CMK (cell line): ENCODE results near the gene IPO13.

Experiments used
- DNase-seq: peaks from one replicate; pipeline ENCODE4 v3.0.0-alpha.2; 2010; ENCODE audit warnings: low read depth

Gene IPO13

GRCh38 chr1:43974443-43975248 is 27.9 kb downstream of the IPO13 start, which contains the start of gene ATP6V0B:
TSS of gene ATP6V0B (plus strand) at chr1:43974960. CDS start at chr1:43975041, 81 bp downstream.
- DNase-seq: peak; percentile 91

DNA sequence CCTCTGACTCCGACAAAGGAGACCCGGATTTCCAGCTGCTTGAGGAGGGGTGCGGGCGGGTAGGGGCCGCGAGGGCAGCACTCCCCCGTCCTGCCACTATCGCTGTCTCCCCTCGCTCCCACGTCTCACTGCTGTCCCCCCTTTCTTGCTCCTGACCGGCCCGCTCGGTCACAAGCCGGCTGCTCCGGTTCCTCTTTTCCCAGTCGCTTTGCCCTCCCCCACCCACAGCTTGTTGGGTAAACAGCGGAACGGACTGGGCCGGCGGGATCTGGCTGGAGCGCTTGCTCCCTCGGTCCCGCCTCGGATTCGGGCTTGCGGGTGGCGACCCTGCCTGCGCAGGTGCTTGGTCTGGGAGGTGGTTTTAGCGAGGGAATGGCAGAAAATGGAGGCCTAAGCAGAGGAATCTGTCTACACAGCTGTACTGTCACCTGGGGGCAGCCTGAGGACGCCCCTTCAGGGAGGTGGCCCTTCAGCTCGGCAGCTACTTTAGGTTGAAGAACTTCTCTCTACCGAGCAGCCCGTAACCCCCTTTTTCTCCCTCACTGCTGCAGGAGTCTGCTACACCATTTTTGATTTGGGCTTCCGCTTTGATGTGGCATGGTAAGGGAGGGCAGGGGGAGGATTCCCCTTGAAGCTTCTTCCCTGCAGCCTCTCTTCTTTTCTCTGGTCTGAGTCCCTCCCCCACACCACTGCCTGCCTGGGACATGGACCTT is 28.7 kb downstream of the IPO13 start:
- no peak for DNase-seq

DNA sequence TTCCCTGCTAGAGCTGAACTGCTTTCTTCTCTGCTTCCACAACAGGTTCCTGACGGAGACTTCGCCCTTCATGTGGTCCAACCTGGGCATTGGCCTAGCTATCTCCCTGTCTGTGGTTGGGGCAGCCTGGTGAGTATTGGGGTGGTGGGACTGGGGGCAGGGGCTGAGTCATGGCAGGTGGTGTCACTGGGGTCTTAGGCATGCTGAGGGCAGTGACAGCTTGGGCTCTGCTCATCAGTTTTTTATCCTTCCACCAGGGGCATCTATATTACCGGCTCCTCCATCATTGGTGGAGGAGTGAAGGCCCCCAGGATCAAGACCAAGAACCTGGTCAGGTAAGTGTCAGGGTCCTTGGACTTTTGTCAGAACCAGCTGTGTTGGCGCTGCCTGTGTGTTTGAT is 29.3 kb downstream of the IPO13 start:
- DNase-seq: no peak

- no peak for DNase-seq
Measured at GRCh38 chr1:43976890-43977289, 30.1 kb downstream of the IPO13 start.

GRCh38 chr1:43977376-43978263 is 30.9 kb downstream of the IPO13 start:
- DNase-seq: no peak

- DNase-seq: no peak
Measured at GRCh38 chr1:43978264-43978550, 31.5 kb downstream of the IPO13 start.

- no peak for DNase-seq
Measured at GRCh38 chr1:43978551-43979260, 32.0 kb downstream of the IPO13 start, which contains the start of gene B4GALT2. TSS of gene B4GALT2 (plus strand) at chr1:43979210. CDS start at chr1:43981161, 1,951 bp downstream.

- no peak for DNase-seq
Measured at GRCh38 chr1:43979261-43979527, 32.4 kb downstream of the IPO13 start.

DNA sequence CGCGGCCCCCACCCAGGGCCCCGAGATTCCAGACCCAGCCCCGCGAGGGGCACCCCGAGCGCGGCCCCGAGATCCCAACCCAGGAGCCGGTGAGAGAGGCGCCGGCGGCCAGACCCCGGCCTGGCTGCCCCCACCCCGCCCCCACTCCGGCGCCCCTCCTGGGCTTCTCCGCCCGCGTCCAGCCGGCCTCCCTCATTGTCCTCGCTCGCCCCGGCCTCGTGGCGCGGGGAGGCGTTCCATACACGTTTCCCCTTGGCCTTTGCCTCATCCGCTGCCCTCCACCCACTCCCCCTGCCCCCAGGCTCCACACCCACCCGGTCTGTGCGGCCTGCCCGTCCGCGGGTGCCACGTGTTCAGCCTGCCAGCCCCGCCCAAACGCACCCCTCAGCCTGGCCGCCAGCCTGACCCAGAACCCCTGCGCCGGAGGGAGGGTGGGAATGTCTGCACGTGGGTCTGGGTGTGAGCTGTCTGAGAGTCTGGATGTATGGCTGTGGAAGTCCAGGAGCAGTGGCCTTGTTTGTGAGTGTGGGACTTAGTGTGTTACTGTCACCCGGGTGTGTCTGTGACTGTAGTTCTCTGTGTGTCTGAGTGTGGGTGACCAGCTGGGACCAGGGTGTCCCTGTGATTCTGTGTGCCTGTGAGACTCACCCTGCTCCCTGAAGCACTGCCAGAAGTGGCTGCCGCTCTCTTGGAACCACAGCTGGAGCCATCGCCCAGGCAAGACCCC is 32.9 kb downstream of the IPO13 start:
- no peak for DNase-seq

DNA sequence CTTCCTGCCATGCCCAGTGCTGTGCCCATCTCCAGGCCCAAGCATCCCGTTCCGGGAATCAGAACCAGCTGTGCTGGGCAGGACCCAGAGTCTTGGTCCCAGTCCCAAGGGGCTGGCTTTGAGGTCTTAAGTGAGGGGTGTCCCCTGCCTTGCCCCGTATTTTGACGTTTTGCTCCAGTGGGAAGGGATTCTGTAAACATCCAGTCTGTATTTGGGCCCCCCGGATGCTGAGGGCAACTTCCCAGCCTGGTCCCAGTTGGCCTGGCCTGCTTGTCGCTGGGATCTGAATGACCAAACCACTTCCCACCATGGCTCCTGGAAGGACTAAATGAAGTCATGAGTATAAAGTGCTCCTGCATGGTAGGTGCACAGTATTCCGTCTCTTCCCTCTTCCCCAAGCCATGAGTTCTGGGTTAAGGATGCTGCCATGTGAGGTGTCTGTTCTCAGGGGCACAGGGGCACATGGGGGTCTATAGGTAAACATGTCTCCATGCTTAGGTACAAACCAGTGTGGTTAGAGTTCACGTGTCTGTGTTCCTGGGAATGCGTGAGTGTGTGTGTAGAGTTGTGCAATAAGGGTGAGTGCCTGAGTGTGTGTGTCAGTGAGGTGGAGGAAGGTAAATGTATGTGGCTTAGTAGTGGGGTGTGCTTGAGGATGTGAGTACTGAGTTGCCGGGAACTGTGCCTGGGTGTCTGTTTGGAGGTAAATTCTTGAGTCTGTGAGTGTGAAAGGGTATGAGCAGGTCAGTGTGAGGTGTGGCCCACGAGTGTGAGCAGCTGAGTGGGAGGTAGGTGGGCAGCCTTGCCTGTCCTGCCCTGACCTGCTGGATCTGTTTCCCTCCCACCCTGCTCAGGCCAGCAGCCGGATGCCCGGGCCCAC is 33.7 kb downstream of the IPO13 start:
- DNase-seq: no peak

DNA sequence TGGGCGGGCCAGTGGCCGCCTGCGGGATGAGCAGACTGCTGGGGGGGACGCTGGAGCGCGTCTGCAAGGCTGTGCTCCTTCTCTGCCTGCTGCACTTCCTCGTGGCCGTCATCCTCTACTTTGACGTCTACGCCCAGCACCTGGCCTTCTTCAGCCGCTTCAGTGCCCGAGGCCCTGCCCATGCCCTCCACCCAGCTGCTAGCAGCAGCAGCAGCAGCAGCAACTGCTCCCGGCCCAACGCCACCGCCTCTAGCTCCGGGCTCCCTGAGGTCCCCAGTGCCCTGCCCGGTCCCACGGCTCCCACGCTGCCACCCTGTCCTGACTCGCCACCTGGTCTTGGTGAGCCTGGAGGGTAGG is 34.4 kb downstream of the IPO13 start:
- DNase-seq: no peak

DNA sequence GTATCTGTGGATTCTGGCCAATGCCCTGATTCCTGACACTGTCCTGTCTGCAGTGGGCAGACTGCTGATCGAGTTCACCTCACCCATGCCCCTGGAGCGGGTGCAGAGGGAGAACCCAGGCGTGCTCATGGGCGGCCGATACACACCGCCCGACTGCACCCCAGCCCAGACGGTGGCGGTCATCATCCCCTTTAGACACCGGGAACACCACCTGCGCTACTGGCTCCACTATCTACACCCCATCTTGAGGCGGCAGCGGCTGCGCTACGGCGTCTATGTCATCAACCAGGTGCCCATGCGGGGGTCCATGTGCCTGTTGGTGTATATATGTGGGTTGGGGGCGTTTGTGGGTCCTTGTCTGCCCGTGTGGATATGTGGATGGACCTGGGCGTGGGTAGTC is 34.9 kb downstream of the IPO13 start:
- no peak for DNase-seq

GRCh38 chr1:43982241-43982640 is 35.5 kb downstream of the IPO13 start:
- no peak for DNase-seq

DNA sequence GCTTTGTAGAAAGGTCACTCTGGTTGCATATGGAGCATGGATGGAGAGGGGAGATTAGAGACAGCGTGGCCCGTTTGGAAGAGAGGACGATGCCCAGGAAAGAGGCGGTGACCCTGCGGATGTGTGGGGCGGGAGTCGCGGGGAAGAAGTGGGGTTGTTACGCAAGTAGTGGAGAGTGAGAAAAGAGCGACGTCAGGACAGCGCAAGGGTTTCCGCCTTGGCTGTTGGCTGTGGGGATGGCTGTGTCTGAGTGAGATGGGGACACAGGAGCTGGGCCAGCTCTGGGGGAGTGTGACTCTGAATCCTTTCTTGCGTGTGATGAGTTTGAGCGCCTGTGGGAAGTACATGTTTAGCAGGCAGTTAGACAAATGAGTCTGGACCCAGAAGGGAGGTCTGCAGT is 36.1 kb downstream of the IPO13 start:
- DNase-seq: no peak

DNA sequence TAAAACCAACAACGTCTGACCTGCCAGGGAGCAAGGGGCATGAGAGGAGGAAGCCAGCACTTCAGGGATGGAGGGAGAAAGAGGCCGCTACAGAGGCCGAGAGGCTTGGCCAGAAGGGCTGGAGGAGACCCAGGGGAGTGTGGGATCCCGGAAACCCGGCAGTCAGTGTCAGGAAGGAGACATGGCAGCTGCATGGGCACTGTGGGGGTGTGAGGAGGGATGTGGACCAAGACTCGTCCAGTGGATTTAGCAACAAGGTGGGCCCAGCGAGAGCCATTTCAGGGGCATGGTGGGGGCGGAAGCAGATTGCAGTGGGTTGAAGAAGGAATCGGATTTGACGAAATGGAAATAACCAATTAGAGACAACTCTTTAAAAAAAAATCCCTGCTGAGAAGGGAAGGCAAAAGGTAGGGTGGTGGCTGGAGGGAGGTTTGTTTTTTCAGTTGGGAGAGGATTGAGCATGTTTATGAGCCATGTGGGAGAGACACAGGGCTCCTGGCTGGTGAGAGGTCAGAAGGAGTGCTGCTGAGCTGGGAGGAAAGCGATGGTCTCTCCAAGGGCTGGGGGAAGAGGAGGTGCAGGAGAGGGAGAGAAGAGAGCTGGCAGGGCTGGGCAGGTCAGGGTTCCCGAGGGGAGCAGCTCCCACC is 36.6 kb downstream of the IPO13 start:
- no peak for DNase-seq

- no peak for DNase-seq
Measured at GRCh38 chr1:43984855-43985254, 38.1 kb downstream of the IPO13 start.

- no peak for DNase-seq
Measured at GRCh38 chr1:43985984-43986595, 39.3 kb downstream of the IPO13 start.

DNA sequence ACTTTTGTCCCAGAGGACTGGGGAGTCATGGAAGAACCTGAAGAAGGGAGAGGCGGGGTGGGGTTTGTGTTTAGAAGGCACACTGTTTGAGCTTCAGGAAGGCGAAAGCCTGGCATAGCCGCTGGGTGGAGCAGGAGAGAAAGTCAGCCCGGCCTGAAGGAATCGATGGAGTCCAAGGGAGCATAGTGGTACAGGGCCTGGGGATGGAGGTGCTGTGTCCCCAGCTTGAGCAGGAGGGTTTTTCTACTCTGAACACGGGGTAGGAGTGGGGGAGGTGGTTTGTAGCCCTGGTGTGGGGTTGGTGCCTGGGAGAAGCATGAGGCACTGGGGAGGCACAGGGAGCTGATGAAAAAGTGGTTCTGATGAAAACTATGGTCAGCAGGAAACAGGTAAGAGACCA is 40.0 kb downstream of the IPO13 start:
- DNase-seq: no peak

GRCh38 chr1:43987159-43987902 is 40.6 kb downstream of the IPO13 start:
- DNase-seq: no peak
